A673 (cell line): ENCODE data around the gene C1orf159. TPM values are rescaled to one million over a fixed set of nuclear protein-coding genes. Genes with fewer than 3 reads are reported as not detected.

Experiments
- BruUV-seq: library from RNA; stranded (reverse); fragments of 400-500 nt; replicated peaks from 2 replicates; lab custom pipeline; 2021; lab: Mats Ljungman, UMichigan
- CTCF ChIA-PET: fragments of 300-600 bp; sonication (Branson Sonifier 250); formaldehyde crosslinking; loops from one replicate; lab custom pipeline; 2022; ENCODE audit warnings: antibody characterized with exemption; lab: Charles Lee
- POLR2A ChIA-PET: fragments of 300-600 bp; sonication (Branson Sonifier 250); formaldehyde crosslinking; loops from one replicate; lab custom pipeline; 2022; ENCODE audit warnings: antibody characterized with exemption; ENCODE audit not compliant: low non-redundant PET; lab: Charles Lee
- DNase-seq: peaks from one replicate; pipeline ENCODE4 v3.0.0-alpha.2; 2015; ENCODE audit warnings: low spot score
- H3K27ac ChIP-seq: fragments of 200-600 bp; sonication (generic); 2 replicates; pipeline ENCODE4 v1.5.1; 2016; ENCODE audit warnings: mixed run types, low read depth, mild to moderate bottlenecking, mixed read lengths, antibody characterized with exemption, low read length; ENCODE audit not compliant: poor library complexity, severe bottlenecking
- H3K27me3 ChIP-seq: fragments of 200-600 bp; sonication (generic); replicated peaks from 2 replicates; pipeline ENCODE4 v1.6.1; 2017; ENCODE audit warnings: mixed run types, low read depth, mild to moderate bottlenecking, mixed read lengths, antibody characterized with exemption, low read length; ENCODE audit not compliant: insufficient read depth, poor library complexity
- H3K36me3 ChIP-seq: fragments of 200-600 bp; sonication (generic); 2 replicates; pipeline ENCODE4 v1.6.1; 2016; ENCODE audit warnings: mixed run types, mild to moderate bottlenecking, mixed read lengths, antibody characterized with exemption, low read length; ENCODE audit not compliant: insufficient read depth, poor library complexity, severe bottlenecking
- H3K4me1 ChIP-seq: fragments of 200-600 bp; sonication (generic); 2 replicates; pipeline ENCODE4 v1.6.1; 2017; ENCODE audit warnings: mixed run types, mild to moderate bottlenecking, mixed read lengths, antibody characterized with exemption, low read length; ENCODE audit not compliant: insufficient read depth, poor library complexity, severe bottlenecking
- H3K4me3 ChIP-seq: fragments of 200-600 bp; sonication (generic); 2 replicates; pipeline ENCODE4 v1.5.1; 2016; ENCODE audit warnings: low read depth, mixed run types, mild to moderate bottlenecking, mixed read lengths, low read length; ENCODE audit not compliant: poor library complexity, severe bottlenecking
- H3K9me3 ChIP-seq: fragments of 200-600 bp; sonication (generic); 2 replicates; pipeline ENCODE4 v1.6.1; 2016; ENCODE audit warnings: mixed run types, low read depth, mild to moderate bottlenecking, mixed read lengths, antibody characterized with exemption, low read length; ENCODE audit not compliant: poor library complexity, severe bottlenecking
- EZH2 ChIP-seq: fragments of 200-600 bp; sonication (generic); IDR thresholded peaks from 2 replicates; pipeline ENCODE4 v1.6.1; 2017; ENCODE audit warnings: borderline replicate concordance, low read depth, mild to moderate bottlenecking, mixed read lengths, antibody characterized with exemption, low read length; ENCODE audit not compliant: poor library complexity, severe bottlenecking
- intact Hi-C: fragments of 100-400 bp; cut with micrococcal nuclease; formaldehyde crosslinking; loops from one replicate; pipeline ENCODE4 v1.10.0; 2022; ENCODE audit not compliant: unreplicated experiment
- total RNA-seq: library from RNA; stranded (reverse); gene quantifications from 2 replicates; pipeline ENCODE4 v1.2.3, GENCODE V29; 2021
- TF ChIP-seq, protein P1 (sequence below): fragments of 300-800, 200-600 bp; sonication (generic); conservative IDR thresholded peaks from 2 replicates; pipeline ENCODE4 v1.5.1; 2017; ENCODE audit warnings: low read depth, mild to moderate bottlenecking, antibody characterized with exemption, low read length, moderate library complexity, mixed read lengths

Gene C1orf159
- total RNA-seq, 1 experiment from 2014 or later, result 26.8 TPM

DNA sequence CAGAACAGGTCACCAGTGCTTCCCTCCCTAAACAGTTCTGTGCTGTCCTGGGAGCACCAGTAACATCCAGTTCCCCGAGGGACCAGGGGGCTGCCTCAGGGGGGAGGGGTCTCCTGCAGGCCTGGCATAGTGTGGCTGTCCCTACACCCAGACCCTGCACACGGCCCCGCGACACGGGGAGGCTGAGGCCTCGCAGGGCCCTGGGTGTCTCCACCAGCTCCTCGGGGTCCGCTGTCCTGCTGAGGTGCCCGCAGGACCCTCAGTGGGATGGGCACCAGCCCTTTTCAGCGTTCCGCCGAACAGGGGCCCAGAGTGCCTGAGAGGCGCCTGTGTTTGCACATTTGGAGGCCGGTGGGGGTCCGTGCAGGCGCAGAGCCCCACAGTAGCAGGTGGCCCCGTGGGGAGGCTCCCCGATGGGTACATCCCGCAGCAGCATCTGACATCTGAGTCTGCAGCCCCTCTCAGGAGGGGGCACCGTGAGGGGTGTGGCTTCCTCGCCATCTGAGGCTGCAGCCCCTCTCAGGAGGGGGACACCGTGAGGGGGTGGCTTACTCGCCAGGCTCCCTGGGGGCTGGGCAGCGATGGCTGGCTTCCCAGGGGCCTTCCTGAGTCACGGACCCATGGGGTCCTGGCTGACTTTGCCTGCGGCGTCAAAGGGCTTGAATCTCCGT, 18.5 kb upstream of the C1orf159 start:
- H3K4me1 ChIP-seq, result no peaks in the 10 kb centered on the region
- CTCF ChIA-PET, result no interaction called here
- no TSS peak for BruUV-seq
- H3K27ac ChIP-seq, result no peak overlapping the region
- no peak for TF ChIP-seq EZH2
- TF ChIP-seq, protein P1, sequence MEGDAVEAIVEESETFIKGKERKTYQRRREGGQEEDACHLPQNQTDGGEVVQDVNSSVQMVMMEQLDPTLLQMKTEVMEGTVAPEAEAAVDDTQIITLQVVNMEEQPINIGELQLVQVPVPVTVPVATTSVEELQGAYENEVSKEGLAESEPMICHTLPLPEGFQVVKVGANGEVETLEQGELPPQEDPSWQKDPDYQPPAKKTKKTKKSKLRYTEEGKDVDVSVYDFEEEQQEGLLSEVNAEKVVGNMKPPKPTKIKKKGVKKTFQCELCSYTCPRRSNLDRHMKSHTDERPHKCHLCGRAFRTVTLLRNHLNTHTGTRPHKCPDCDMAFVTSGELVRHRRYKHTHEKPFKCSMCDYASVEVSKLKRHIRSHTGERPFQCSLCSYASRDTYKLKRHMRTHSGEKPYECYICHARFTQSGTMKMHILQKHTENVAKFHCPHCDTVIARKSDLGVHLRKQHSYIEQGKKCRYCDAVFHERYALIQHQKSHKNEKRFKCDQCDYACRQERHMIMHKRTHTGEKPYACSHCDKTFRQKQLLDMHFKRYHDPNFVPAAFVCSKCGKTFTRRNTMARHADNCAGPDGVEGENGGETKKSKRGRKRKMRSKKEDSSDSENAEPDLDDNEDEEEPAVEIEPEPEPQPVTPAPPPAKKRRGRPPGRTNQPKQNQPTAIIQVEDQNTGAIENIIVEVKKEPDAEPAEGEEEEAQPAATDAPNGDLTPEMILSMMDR, result no peak
- H3K36me3 ChIP-seq, result no peaks in the 10 kb centered on the region
- no peak for DNase-seq
- no peaks in the 10 kb centered on the region for H3K27me3 ChIP-seq
- POLR2A ChIA-PET, result no interaction called here
- H3K4me3 ChIP-seq, result no peak overlapping the region
- H3K9me3 ChIP-seq, result no peaks in the 10 kb centered on the region
- intact Hi-C loops, result no loop called here

DNA sequence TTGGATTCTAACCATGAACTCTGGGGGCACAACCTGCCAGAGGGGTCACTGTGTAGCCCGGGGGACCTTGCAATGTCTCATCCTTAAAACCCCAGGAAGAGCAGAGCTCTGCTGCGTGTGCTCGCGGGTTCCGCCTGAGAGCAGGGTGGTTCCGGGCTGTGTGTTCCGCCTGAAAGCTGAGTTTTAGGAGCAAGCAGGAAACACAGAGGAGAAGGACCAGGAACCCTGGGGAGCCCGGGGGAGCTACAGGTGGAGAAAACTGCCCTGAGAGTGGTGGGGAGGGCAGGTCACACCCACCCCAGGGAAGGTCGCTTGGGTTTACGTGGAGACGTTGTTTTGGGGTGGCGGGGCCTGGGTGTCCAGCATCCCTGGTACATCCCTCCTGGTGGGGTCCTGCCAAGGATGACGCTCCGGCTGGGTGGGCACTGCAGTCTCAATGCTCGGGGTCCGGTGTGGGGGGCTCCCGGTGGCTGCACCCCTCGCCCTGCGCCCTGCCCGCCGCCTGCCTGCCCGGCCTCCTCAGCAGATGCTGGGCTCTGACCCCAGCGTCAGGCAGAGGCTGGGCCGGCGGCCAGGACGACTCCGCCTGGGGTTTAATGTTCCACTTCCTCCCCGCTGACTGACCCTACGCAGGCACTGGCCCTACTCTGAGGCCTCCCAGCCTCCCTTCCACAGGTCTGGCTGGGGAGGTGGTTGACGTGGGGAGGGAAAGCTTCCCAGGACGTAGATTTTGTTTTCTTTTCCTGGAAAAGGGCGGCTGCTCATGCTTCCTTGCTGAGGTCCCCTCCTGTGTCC, 17.3 kb upstream of the C1orf159 start:
- ChIA-PET CTCF (no interaction called here), POLR2A (no interaction called here)
- Histone ChIP-seq H3K4me1 (no peaks in the 10 kb centered on the region), H3K4me3 (no peak overlapping the region), H3K27ac (no peak overlapping the region), H3K9me3 (no peaks in the 10 kb centered on the region), H3K27me3 (no peaks in the 10 kb centered on the region), H3K36me3 (no peaks in the 10 kb centered on the region)
- BruUV-seq, result no TSS peak
- intact Hi-C loops, result no loop called here
- DNase-seq, result no peak
- TF ChIP-seq EZH2, result no peak

DNA sequence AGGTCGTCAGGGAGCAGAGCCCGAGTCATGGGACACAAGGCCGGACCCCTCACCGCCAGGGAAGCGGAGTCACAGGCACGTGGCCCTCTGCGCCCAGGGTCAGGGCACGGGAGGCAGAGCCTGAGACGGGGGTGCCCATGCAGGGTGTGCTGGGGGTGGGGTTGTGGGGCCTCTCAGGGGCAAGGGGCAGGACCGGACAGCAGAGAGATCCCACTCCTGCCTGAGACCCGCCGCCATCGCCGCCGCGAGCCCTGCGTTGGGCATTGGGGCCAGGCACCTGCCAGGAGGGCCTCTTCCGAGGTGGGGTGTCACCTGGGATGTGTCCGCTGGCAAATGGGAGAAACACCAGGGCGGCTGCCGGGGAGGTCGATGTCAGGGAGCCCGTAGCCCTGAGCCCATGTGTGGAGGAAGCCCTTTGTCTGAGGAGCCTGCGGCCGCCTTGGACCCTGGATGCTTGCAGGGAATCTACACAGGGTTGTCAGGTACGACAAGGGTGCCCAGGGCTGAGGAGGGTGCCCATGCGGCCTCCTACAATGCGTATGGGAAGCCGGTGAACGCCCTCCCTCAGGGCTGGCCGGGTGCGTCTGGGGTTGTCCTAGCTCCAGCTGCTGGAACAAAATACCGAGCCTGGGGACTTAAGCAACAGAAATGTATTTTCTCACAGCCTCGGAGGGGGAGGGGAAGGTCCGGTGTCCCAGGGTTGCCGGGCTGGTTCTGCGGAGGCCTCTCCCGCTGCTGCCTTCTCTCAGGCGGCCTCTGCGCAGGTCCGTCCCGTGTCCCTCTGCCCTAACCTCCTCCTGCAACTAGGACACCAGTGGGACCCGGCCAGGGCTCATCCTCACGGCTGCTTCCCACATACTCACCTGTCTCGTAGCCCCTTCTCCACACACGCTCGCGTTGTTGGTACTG, 16.4 kb upstream of the C1orf159 start:
- intact Hi-C loops, result no loop called here
- CTCF ChIA-PET, result no interaction called here
- no TSS peak for BruUV-seq

More for the DNA sequence above, 16.4 kb upstream of the C1orf159 start:
- H3K27ac ChIP-seq, result no peak overlapping the region
- no peaks in the 10 kb centered on the region for H3K36me3 ChIP-seq
- POLR2A ChIA-PET, result no interaction called here
- TF ChIP-seq, protein P1, result no peak
- TF ChIP-seq EZH2, result no peak
- no peaks in the 10 kb centered on the region for H3K9me3 ChIP-seq
- H3K4me3 ChIP-seq, result no peak overlapping the region
- no peaks in the 10 kb centered on the region for H3K27me3 ChIP-seq
- H3K4me1 ChIP-seq, result no peaks in the 10 kb centered on the region
- DNase-seq, result no peak
